ENCODE measurements around the gene ZNF619.
A peak's percentile ranks its signal among the peaks of the same experiment; 100 is the strongest.

The ZNF619 gene

DNA sequence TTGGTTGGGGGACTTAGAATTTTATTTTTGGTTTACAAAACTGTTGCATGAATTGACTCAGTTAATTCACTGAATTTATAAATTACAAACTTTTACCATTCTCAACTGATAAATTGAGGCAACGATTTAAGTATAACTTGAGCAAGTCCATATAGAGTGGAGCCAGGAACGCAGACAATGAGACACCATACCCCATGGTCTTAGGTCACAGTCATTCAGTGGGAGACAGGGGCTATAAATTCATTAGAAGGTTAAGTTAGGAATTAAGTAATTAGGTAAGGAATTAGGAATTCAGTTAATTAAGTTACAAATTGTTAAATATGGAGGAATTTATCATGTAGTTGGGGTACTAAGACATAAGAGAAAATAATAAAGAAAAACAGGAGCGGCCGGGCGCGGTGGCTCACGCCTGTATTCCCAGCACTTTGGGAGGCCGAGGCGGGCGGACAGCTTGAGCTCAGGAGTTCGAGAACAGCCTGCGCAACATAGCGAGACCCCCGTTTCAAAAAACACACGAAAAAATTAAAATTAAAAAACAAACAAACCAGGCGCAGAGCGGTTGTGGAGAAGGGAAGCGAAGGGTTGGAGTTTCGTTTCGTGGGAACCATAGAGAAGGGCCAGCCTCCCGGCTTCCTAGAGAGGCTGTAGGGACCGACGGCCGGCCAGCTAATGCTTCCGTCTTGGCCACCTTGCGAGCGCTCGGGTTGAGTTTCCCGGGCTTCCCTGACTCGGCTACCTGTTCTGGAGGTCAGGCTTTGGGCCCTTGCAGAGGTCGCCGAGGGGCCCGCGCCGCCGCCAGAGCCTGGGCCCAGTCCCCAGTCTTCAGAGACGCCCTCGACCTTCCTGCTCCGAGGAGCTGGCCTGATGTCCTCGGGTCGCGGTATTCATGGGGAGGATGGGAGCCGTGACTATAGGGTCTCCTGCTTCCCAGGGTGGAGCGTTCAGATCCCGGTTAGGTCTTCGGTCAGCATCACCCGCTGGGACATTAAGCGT lies at the start of gene ZNF619:
Gene ZNF619 (plus strand): TSS at position 645 of the 993 bp plus-strand sequence. CDS start 858 bp downstream, outside the sequence.
- TF ChIP-seq, protein P1, sequence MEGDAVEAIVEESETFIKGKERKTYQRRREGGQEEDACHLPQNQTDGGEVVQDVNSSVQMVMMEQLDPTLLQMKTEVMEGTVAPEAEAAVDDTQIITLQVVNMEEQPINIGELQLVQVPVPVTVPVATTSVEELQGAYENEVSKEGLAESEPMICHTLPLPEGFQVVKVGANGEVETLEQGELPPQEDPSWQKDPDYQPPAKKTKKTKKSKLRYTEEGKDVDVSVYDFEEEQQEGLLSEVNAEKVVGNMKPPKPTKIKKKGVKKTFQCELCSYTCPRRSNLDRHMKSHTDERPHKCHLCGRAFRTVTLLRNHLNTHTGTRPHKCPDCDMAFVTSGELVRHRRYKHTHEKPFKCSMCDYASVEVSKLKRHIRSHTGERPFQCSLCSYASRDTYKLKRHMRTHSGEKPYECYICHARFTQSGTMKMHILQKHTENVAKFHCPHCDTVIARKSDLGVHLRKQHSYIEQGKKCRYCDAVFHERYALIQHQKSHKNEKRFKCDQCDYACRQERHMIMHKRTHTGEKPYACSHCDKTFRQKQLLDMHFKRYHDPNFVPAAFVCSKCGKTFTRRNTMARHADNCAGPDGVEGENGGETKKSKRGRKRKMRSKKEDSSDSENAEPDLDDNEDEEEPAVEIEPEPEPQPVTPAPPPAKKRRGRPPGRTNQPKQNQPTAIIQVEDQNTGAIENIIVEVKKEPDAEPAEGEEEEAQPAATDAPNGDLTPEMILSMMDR (conservative IDR thresholded peaks at IDR 0.05; ENCODE audit: low read depth), result no peak
- ChIA-PET POLR2A (ENCODE audit: low non-redundant PET) (interaction anchor here (0.5 to 0.6 kb wide), 2 partner anchors 20 to 1158 kb away, joined by 4 to 5 read pairs; no protein-coding TSS in a partner anchor), CTCF (interaction anchor here (0.7 kb wide), 1 partner anchor 55 kb away, joined by 3 read pairs; no protein-coding TSS in a partner anchor)
- peak; percentile 62 for DNase-seq (ENCODE audit: low spot score)
- H3K27ac ChIP-seq, result peak within 1 kb of the TSS; percentile 63

DNA sequence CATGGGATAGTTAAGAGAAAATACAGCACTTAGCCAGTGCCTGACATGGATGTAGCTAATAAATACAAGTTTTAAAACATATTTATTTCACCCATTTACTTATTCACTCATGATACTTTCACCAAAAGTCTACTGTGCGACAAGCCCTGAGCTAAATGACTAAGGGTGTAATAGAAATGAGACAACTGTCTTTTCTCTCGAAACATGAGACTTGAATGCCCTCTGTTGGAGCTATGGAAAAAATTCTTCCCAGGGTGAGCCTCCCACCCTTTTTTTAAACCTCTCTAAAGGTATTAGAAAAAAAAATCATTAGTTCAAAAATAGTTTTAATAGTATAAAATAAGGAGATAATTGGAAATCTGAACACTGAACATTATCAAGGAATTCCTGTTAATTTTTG lies 44.1 kb upstream of the ZNF619 start:
- CTCF ChIA-PET, result interaction anchor here (0.7 kb wide), 1 partner anchor 106 kb away, joined by 4 read pairs; no protein-coding TSS in a partner anchor
- POLR2A ChIA-PET (ENCODE audit: low non-redundant PET), result no interaction called here

DNA sequence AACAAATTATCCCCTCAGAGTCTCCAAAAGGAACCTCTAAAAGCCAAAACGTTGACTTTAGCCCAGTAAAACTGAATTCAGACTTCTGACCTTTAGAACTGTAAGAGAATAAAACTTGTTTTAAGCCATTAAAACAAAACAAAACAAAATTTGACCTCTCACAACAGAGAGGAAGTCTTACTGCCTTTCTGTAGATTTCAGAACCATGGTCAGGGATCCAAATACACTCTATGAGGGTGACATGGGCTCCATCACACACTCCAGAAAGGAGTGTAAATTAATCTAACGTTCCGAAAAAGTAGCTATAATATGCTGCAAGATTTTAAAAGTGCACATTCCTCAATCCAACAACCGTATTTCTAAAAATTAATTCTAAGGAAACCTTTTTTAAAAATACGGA lies 39.0 kb upstream of the ZNF619 start:
- TF ChIP-seq, protein P1 (conservative IDR thresholded peaks at IDR 0.05; ENCODE audit: low read depth), result no peak
- DNase-seq (ENCODE audit: low spot score), result no peak
- no peak overlapping the region for H3K27ac ChIP-seq
- ChIA-PET CTCF (interaction anchor here (0.5 to 1.2 kb wide), 2 partner anchors 93 to 111 kb away, joined by 3 to 4 read pairs; no protein-coding TSS in a partner anchor), POLR2A (ENCODE audit: low non-redundant PET) (no interaction called here)

More for the DNA sequence above, 44.1 kb upstream of the ZNF619 start:
- no peak for DNase-seq (ENCODE audit: low spot score)
- TF ChIP-seq, protein P1 (conservative IDR thresholded peaks at IDR 0.05; ENCODE audit: low read depth), result no peak
- no peak overlapping the region for H3K27ac ChIP-seq

DNA sequence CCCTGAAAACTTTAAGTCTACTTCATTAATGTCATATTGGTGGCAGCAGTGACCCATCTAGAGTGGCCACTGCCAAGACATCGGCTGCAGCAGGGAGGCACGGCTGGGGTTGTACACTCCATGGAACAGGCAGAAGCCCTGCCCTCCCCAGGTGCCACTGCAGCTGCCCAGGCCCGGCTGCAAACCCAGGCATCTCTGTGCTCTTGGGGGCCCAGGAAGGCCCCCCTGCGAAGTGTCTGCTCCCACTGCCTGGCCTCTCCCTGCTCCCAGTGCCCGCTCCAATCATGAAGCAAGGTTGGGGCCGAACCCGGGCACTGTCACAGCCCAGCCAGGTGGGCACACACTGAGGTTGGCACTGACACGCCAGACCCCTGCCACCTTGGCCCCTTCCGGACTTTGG lies 31.9 kb upstream of the ZNF619 start:
- H3K27ac ChIP-seq, result no peak overlapping the region
- POLR2A ChIA-PET (ENCODE audit: low non-redundant PET), result no interaction called here
- DNase-seq (ENCODE audit: low spot score), result no peak
- TF ChIP-seq, protein P1 (conservative IDR thresholded peaks at IDR 0.05; ENCODE audit: low read depth), result no peak
- CTCF ChIA-PET, result no interaction called here

DNA sequence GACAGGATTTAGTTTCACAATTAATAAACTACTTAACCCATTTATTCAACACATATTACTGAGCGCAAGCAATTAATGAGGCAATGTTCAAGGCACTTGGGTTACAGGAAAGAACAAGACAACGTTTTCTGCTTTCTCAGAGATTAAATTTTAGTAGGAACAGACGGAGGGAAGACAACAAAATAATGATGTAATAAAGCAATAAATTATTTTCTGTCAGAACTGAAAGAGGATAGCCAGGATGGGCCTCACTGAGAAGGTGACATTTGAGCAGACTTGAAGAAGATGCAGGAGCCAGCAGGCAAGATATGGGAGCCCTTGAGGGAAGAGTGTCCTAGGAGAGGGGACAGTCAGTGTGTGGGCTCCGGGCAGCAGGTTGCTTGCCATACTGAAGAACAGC lies 31.0 kb upstream of the ZNF619 start:
- H3K27ac ChIP-seq, result no peak overlapping the region
- TF ChIP-seq, protein P1 (conservative IDR thresholded peaks at IDR 0.05; ENCODE audit: low read depth), result no peak
- POLR2A ChIA-PET (ENCODE audit: low non-redundant PET), result no interaction called here
- no peak for DNase-seq (ENCODE audit: low spot score)
- CTCF ChIA-PET, result no interaction called here

DNA sequence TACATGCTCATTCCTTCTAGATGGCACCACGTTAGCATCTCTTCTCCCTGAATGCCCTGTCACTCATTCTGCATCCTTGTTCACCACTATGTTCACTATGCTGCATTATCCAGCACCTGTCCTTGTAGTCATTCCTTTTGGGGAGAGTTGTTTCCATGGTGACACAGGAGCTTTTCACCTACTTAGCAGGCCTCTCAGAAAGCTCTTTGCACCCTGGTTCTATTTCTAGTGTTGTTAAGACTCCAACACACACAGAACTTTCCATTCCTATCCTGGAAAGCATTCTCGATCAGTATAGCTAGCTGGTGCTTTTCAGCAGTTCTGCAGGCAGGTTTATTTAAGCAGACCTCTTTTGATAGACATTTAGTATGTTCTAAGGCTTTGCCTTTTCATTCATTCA lies 26.5 kb upstream of the ZNF619 start:
- DNase-seq (ENCODE audit: low spot score), result no peak
- ChIA-PET CTCF (no interaction called here), POLR2A (ENCODE audit: low non-redundant PET) (no interaction called here)
- TF ChIP-seq, protein P1 (conservative IDR thresholded peaks at IDR 0.05; ENCODE audit: low read depth), result no peak
- no peak overlapping the region for H3K27ac ChIP-seq

All from RWPE1 (cell line).